ENCODE data around the gene ASTN2. TPM values are rescaled to one million over a fixed set of nuclear protein-coding genes. Genes with fewer than 3 reads are reported as not detected.

Gene ASTN2
- total and polyA plus RNA-seq, 2 experiments from 2014 or later: 7.0 to 24.6 TPM

DNA sequence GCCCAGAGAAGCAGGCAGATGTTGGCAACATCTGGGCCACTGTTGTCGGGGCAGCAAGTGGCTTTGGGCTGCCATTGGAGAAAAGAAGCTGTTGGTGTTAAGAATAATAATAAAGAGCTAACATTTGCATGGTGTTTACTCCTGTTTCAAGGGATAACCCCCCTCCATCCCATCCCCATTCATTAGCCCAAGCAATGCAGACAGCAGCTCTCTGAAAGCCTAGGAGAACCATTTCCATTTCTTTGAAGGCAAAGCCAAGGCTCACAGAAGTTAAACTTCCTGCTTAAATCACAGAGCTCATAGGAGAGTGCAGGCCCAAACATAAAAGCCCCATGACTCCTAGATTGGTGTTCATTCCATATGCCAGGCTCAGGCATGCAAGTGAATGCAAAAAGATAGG is 175.4 kb downstream of the ASTN2 start:
- Histone ChIP-seq H3K27me3 (ENCODE audit: insufficient read depth) (no peaks in the 10 kb centered on the region), H3K4me2 (no peak overlapping the region), H3K27ac (ENCODE audit: low read depth) (no peak overlapping the region), H3K36me3 (ENCODE audit: insufficient read depth) (peaks cover 7% of the 10 kb centered on the region; the same call in 1 of the 2 replicates), H3K9me2 (ENCODE audit: insufficient read depth) (no peaks in the 10 kb centered on the region; the same call in 1 of the 2 replicates), H3K4me3 (no peak overlapping the region), H3K79me2 (replicated peaks; ENCODE audit: insufficient read depth) (no peaks in the 10 kb centered on the region), H2AFZ (no peak overlapping the region), H3K4me1 (ENCODE audit: insufficient read depth) (no peaks in the 10 kb centered on the region; the same call in 1 of the 2 replicates), H4K20me1 (replicated peaks; ENCODE audit: insufficient read depth) (no peaks in the 10 kb centered on the region), H3F3A (replicated peaks; ENCODE audit: low read depth) (no peaks in the 10 kb centered on the region)
- DNase-seq (ENCODE audit: low spot score): no peak
- Mint-ChIP-seq H3K27me3 (ENCODE audit: insufficient read depth, low read depth, poor library complexity) (peaks cover 5% of the 10 kb centered on the region), H3K36me3 (ENCODE audit: low read depth) (peaks cover 20% of the 10 kb centered on the region), H3K27ac (no peak overlapping the region), H3K4me3 (no peak overlapping the region), H3K4me1 (peaks cover 5% of the 10 kb centered on the region; the same call in 1 of the 3 replicates), H3K9me3 (peaks cover 21% of the 10 kb centered on the region)
- TF ChIP-seq ZNF114 (CRISPR knock-in tag; IDR thresholded peaks at IDR 0.05) (no peak), EZH2 (IDR thresholded peaks at IDR 0.05; ENCODE audit: low read depth, unreplicated experiment) (no peak), NANOG (IDR thresholded peaks at IDR 0.05; ENCODE audit: borderline replicate concordance) (no peak), ZNF331 (CRISPR knock-in tag; IDR thresholded peaks at IDR 0.05; ENCODE audit: low read depth) (no peak), CREB1 (CRISPR knock-in tag; IDR thresholded peaks at IDR 0.05; ENCODE audit: low read depth) (no peak), POLR2AphosphoS5 (IDR thresholded peaks at IDR 0.05; ENCODE audit: low read depth) (no peak), JUNB (IDR thresholded peaks at IDR 0.05; ENCODE audit: unreplicated experiment) (no peak), STAT1 (IDR thresholded peaks at IDR 0.05; ENCODE audit: unreplicated experiment) (no peak)
- TF ChIP-seq, protein P1, sequence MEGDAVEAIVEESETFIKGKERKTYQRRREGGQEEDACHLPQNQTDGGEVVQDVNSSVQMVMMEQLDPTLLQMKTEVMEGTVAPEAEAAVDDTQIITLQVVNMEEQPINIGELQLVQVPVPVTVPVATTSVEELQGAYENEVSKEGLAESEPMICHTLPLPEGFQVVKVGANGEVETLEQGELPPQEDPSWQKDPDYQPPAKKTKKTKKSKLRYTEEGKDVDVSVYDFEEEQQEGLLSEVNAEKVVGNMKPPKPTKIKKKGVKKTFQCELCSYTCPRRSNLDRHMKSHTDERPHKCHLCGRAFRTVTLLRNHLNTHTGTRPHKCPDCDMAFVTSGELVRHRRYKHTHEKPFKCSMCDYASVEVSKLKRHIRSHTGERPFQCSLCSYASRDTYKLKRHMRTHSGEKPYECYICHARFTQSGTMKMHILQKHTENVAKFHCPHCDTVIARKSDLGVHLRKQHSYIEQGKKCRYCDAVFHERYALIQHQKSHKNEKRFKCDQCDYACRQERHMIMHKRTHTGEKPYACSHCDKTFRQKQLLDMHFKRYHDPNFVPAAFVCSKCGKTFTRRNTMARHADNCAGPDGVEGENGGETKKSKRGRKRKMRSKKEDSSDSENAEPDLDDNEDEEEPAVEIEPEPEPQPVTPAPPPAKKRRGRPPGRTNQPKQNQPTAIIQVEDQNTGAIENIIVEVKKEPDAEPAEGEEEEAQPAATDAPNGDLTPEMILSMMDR (conservative IDR thresholded peaks at IDR 0.05; ENCODE audit: low read depth in 2 of 2): no peak
- TF ChIP-seq, protein P2, sequence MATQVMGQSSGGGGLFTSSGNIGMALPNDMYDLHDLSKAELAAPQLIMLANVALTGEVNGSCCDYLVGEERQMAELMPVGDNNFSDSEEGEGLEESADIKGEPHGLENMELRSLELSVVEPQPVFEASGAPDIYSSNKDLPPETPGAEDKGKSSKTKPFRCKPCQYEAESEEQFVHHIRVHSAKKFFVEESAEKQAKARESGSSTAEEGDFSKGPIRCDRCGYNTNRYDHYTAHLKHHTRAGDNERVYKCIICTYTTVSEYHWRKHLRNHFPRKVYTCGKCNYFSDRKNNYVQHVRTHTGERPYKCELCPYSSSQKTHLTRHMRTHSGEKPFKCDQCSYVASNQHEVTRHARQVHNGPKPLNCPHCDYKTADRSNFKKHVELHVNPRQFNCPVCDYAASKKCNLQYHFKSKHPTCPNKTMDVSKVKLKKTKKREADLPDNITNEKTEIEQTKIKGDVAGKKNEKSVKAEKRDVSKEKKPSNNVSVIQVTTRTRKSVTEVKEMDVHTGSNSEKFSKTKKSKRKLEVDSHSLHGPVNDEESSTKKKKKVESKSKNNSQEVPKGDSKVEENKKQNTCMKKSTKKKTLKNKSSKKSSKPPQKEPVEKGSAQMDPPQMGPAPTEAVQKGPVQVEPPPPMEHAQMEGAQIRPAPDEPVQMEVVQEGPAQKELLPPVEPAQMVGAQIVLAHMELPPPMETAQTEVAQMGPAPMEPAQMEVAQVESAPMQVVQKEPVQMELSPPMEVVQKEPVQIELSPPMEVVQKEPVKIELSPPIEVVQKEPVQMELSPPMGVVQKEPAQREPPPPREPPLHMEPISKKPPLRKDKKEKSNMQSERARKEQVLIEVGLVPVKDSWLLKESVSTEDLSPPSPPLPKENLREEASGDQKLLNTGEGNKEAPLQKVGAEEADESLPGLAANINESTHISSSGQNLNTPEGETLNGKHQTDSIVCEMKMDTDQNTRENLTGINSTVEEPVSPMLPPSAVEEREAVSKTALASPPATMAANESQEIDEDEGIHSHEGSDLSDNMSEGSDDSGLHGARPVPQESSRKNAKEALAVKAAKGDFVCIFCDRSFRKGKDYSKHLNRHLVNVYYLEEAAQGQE (IDR thresholded peaks at IDR 0.05; ENCODE audit: unreplicated experiment): no peak
- ATAC-seq: no peak

DNA sequence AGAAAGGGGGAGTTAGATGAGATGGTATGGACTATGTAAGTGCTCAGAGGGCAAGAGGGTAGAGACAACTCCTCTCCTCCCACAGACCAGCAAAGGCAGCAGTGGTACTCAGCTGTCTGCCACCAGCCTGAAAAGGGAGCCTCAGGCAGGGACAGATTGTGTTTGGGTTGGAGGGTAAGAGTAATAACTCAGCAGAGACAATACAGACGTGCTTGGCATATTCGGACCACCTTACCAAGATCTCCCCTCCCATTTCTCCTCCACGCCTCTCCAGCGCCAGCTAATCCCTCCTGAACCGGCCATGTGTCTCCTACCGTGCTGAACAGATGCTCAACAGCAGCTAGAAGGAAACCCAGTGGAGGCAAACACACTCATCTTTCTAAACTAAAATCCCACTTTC is 180.8 kb downstream of the ASTN2 start:
- no peaks in the 10 kb centered on the region for H3K79me2 ChIP-seq (replicated peaks; ENCODE audit: insufficient read depth)
- no peaks in the 10 kb centered on the region for H3F3A ChIP-seq (replicated peaks; ENCODE audit: low read depth)
- H3K27ac ChIP-seq (ENCODE audit: low read depth): no peak overlapping the region
- no peak overlapping the region for H3K4me3 ChIP-seq
- H3K4me1 ChIP-seq (ENCODE audit: insufficient read depth): no peaks in the 10 kb centered on the region; the same call in 1 of the 2 replicates
- no peak overlapping the region for H3K27ac Mint-ChIP-seq
- no peak overlapping the region for H3K4me2 ChIP-seq
- no peak overlapping the region for H2AFZ ChIP-seq
- 0 out of 3 replicates have a peak, but pooled peaks cover 3% of the 10 kb centered on the region for H3K4me1 Mint-ChIP-seq
- no peak overlapping the region for H3K4me3 Mint-ChIP-seq
- H3K27me3 ChIP-seq (ENCODE audit: insufficient read depth): no peaks in the 10 kb centered on the region
- no peak for DNase-seq (ENCODE audit: low spot score)
- H3K27me3 Mint-ChIP-seq (ENCODE audit: insufficient read depth, low read depth, poor library complexity): peaks cover 5% of the 10 kb centered on the region
- H4K20me1 ChIP-seq (replicated peaks; ENCODE audit: insufficient read depth): no peaks in the 10 kb centered on the region
- H3K36me3 ChIP-seq (ENCODE audit: insufficient read depth): no peaks in the 10 kb centered on the region
- no peaks in the 10 kb centered on the region for H3K36me3 Mint-ChIP-seq (ENCODE audit: low read depth)
- H3K9me2 ChIP-seq (ENCODE audit: insufficient read depth): no peaks in the 10 kb centered on the region
- H3K9me3 Mint-ChIP-seq: no peaks in the 10 kb centered on the region
- no peak for ATAC-seq
- TF ChIP-seq EZH2phosphoT487 (IDR thresholded peaks at IDR 0.05; ENCODE audit: unreplicated experiment) (no peak), POLR2AphosphoS5 (IDR thresholded peaks at IDR 0.05; ENCODE audit: low read depth) (no peak), STAT1 (IDR thresholded peaks at IDR 0.05; ENCODE audit: unreplicated experiment) (no peak), EZH2 (IDR thresholded peaks at IDR 0.05; ENCODE audit: low read depth, unreplicated experiment) (no peak), ZNF331 (CRISPR knock-in tag; IDR thresholded peaks at IDR 0.05; ENCODE audit: low read depth) (no peak), NANOG (IDR thresholded peaks at IDR 0.05; ENCODE audit: borderline replicate concordance) (no peak)
- TF ChIP-seq, protein P3, sequence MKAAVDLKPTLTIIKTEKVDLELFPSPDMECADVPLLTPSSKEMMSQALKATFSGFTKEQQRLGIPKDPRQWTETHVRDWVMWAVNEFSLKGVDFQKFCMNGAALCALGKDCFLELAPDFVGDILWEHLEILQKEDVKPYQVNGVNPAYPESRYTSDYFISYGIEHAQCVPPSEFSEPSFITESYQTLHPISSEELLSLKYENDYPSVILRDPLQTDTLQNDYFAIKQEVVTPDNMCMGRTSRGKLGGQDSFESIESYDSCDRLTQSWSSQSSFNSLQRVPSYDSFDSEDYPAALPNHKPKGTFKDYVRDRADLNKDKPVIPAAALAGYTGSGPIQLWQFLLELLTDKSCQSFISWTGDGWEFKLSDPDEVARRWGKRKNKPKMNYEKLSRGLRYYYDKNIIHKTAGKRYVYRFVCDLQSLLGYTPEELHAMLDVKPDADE (IDR thresholded peaks at IDR 0.05): no peak

All from GM23338 (cell line).